Body of pancreas (tissue), 4 donors: ENCODE results near the gene PCDHGB7.

Source experiments
- CTCF ChIP-seq, 7 experiments: fragments of 450-650 bp in 4 of 7; fragments of 200-600 bp in 3 of 7; sonication (generic) in 3 of 7; IDR thresholded peaks; one replicate each; pipeline ENCODE4 v1.5.1; 2016 to 2019; ENCODE audit warnings: antibody characterized with exemption in 7 of 7
- POLR2A ChIP-seq, 3 donors: fragments of 450-650 bp; IDR thresholded peaks; one replicate each; pipeline ENCODE4 v1.6.1; 2016; ENCODE audit warnings: antibody characterized with exemption in 3 of 3, mild to moderate bottlenecking in 2 of 3

DNA sequence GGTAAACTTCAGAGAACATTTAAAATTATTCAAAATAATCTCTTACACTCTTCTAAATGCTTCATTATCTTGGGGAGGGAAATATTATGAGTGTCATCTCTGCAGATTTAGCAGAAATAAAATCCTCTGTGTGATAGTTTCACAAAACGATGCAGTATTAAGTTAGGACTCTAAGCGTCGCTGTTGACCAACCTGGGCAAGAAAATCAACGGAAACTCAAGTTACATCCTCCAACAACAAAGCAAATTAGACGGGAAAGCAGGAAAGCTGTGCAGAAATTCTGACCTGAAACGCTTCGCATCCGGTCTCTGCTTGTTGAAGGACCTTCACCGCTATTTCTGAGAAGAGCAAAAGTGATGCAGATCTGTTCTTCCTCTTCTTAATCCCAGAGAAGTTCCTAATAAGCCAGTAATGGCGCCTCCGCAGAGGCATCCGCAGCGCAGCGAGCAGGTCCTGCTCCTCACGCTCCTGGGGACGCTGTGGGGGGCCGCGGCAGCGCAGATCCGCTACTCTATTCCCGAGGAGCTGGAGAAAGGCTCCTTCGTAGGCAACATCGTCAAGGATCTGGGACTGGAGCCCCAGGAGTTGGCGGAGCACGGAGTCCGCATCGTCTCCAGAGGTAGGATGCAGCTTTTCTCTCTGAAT is 43.7 kb upstream of the PCDHGB7 start, which contains the start of gene PCDHGA6:
- peak in 4 of 7 experiments; percentile 19 to 36 (median 29) for TF ChIP-seq CTCF (IDR thresholded peaks at IDR 0.05)
- no peak for TF ChIP-seq POLR2A (IDR thresholded peaks at IDR 0.05)
